Measurements from ENCODE around the gene NXPH1.

DNA sequence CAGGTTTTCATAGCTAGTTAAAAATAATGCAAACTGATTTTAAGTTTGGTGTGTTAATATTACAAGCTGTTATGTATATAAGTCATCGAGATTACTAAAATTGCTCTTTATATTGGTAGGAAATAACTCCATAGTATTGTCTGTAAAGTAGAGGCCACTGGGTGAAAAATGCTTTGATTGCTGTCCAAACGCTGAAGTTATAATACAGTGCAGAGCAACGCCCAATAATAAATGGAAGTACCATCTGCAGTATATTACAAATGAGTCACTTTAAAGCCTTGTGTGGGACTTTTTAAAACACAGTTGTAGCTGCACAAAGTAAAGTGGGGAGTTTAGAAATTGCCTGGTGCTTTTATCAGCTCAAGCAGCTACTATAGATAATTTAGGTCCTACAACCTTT is 196.1 kb downstream of the NXPH1 start:
- no peak for TF ChIP-seq POLR2A (IDR thresholded peaks at IDR 0.05)
- TF ChIP-seq, protein P1, sequence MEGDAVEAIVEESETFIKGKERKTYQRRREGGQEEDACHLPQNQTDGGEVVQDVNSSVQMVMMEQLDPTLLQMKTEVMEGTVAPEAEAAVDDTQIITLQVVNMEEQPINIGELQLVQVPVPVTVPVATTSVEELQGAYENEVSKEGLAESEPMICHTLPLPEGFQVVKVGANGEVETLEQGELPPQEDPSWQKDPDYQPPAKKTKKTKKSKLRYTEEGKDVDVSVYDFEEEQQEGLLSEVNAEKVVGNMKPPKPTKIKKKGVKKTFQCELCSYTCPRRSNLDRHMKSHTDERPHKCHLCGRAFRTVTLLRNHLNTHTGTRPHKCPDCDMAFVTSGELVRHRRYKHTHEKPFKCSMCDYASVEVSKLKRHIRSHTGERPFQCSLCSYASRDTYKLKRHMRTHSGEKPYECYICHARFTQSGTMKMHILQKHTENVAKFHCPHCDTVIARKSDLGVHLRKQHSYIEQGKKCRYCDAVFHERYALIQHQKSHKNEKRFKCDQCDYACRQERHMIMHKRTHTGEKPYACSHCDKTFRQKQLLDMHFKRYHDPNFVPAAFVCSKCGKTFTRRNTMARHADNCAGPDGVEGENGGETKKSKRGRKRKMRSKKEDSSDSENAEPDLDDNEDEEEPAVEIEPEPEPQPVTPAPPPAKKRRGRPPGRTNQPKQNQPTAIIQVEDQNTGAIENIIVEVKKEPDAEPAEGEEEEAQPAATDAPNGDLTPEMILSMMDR (IDR thresholded peaks at IDR 0.05): no peak

Data from lower leg skin (tissue), 3 donors.